Lung (tissue), 12 donors: ENCODE measurements around the gene NPW. TPM values are rescaled to one million over a fixed set of nuclear protein-coding genes. Genes with fewer than 3 reads are reported as not detected.
A peak's percentile ranks its signal among the peaks of the same experiment; 100 is the strongest.

Source experiments
- ATAC-seq: fragments of 200-7000 bp; cut with Tn5 transposase; one replicate; pipeline ENCODE4 v1.9.1; 2020; ENCODE audit warnings: moderate number of reproducible peaks; ENCODE audit not compliant: insufficient read depth, low FRiP score
- DNase-seq, 3 donors: peaks; one replicate each; pipeline ENCODE4 v3.0.0-alpha.2; 2013 to 2017
- H3K27ac ChIP-seq, 2 donors: one replicate each; pipeline ENCODE4 v1.5.1; 2013; ENCODE audit warnings: mild to moderate bottlenecking in 2 of 2, moderate library complexity in 2 of 2, control low read depth in 1 of 2, inconsistent platforms in 1 of 2, low read depth in 1 of 2, low read length in 1 of 2
- H3K27me3 ChIP-seq, 3 donors: one replicate each; pipeline ENCODE4 v1.5.1; 2013; ENCODE audit warnings: low read length in 2 of 3; ENCODE audit not compliant: control insufficient read depth in 3 of 3, insufficient read depth in 3 of 3
- H3K36me3 ChIP-seq, 4 donors: one replicate each; pipeline ENCODE4 v1.5.1; 2013; ENCODE audit warnings: low read length in 4 of 4, mild to moderate bottlenecking in 1 of 4, moderate library complexity in 1 of 4; ENCODE audit not compliant: control insufficient read depth in 4 of 4, insufficient read depth in 4 of 4
- H3K4me1 ChIP-seq, 5 donors: one replicate each; pipeline ENCODE4 v1.5.1; 2013; ENCODE audit warnings: low read length in 5 of 5, mild to moderate bottlenecking in 2 of 5, moderate library complexity in 1 of 5; ENCODE audit not compliant: control insufficient read depth in 5 of 5, insufficient read depth in 5 of 5
- H3K4me3 ChIP-seq: one replicate; pipeline ENCODE4 v1.5.1; 2013; ENCODE audit warnings: mild to moderate bottlenecking, control low read depth, moderate library complexity
- H3K9ac ChIP-seq, 2 donors: one replicate each; pipeline ENCODE4 v1.5.1; 2013; ENCODE audit warnings: low read length in 2 of 2, control low read depth in 1 of 2; ENCODE audit not compliant: insufficient read depth in 1 of 2
- H3K9me3 ChIP-seq, 4 donors: one replicate each; pipeline ENCODE4 v1.5.1; 2013; ENCODE audit warnings: low read length in 3 of 4, mild to moderate bottlenecking in 1 of 4, moderate library complexity in 1 of 4; ENCODE audit not compliant: control insufficient read depth in 4 of 4, insufficient read depth in 3 of 4
- CTCF ChIP-seq: IDR thresholded peaks from 2 replicates; pipeline ENCODE4 v1.5.1; 2012; ENCODE audit warnings: mild to moderate bottlenecking; ENCODE audit errors: control extremely low read depth, extremely low read depth
- WGBS, 2 donors: extraction: QIAGEN DNeasy Blood & Tissue Kit; methylation state at CpG; one replicate each; pipeline ENCODE4 v1.1.7; 2013; 5-methylcytosine and 5-hydroxymethylcytosine counted together
- polyA plus RNA-seq, 2 donors: library from polyadenylated mRNA; stranded (reverse); fragments of 200-250 nt; gene quantifications; one replicate each; pipeline ENCODE4 v1.2.1, GENCODE V29; 2013
- total RNA-seq, 2 donors: library from RNA; depleted of rRNA in 1 of 2; stranded (reverse); fragments of >200 nt in 1 of 2; gene quantifications; one replicate each; pipeline ENCODE4 v1.2.1, GENCODE V29; 2014 to 2021
- donor health status: control.
- donor health status: control.
- donor health status: Bipolar disorder and iron deficiency.
- donor health status: healthy.
- donor health status: DM: yes; HTN: yes; CAD: no.

Gene NPW
- total and polyA plus RNA-seq, 4 donors: 0.12 to 1.3 (median 0.53) TPM

- 77% methylated on average over 36 to 37 of the region's 37 CpGs for WGBS, 2 donors
- Histone ChIP-seq H3K27ac (no peak overlapping the region), H3K9ac (no peak overlapping the region), H3K36me3 (peaks cover 0 to 47% (median 20%) of the 10 kb centered on the region in 4 donors), H3K4me3 (peak overlapping the region; percentile 19), H3K4me1 (peaks cover 0 to 5% (median 0%) of the 10 kb centered on the region in 5 donors), H3K27me3 (peaks cover 0 to 46% (median 33%) of the 10 kb centered on the region in 3 donors), H3K9me3 (peaks cover 0 to 24% (median 0%) of the 10 kb centered on the region in 4 donors)
- no peak for TF ChIP-seq CTCF
- no peak for ATAC-seq
- DNase-seq: no peak
Observed at GRCh38 chr16:1978476-1979120, 41.0 kb upstream of the NPW start.

GRCh38 chr16:1979271-1980029 lies 40.1 kb upstream of the NPW start:
- Histone ChIP-seq H3K27me3 (peaks cover 0 to 46% (median 33%) of the 10 kb centered on the region in 3 donors), H3K27ac (peak overlapping the region in 1 of 2 donors; percentile 79), H3K4me3 (no peak overlapping the region), H3K9ac (no peak overlapping the region), H3K4me1 (peaks cover 0 to 6% (median 0%) of the 10 kb centered on the region in 5 donors), H3K9me3 (peaks cover 0 to 24% (median 0%) of the 10 kb centered on the region in 4 donors), H3K36me3 (peaks cover 0 to 41% (median 19%) of the 10 kb centered on the region in 4 donors)
- no peak for TF ChIP-seq CTCF
- DNase-seq (no peak), ATAC-seq (peak; percentile 53)
- WGBS, 2 donors: 17 to 34% methylated on average over 60 to 70 of the region's 70 CpGs

- H3K4me1 ChIP-seq: peaks cover 0 to 12% (median 5%) of the 10 kb centered on the region in 5 donors
- 2 to 7% methylated on average over 47 to 53 of the region's 53 CpGs for WGBS, 2 donors
- DNase-seq (no peak), ATAC-seq (no peak)
- no peak for TF ChIP-seq CTCF
- H3K36me3 ChIP-seq: peaks cover 0 to 34% (median 13%) of the 10 kb centered on the region in 4 donors
- peaks cover 0 to 24% (median 0%) of the 10 kb centered on the region in 4 donors for H3K9me3 ChIP-seq
- peaks cover 0 to 46% (median 33%) of the 10 kb centered on the region in 3 donors for H3K27me3 ChIP-seq
- no peak overlapping the region for H3K9ac ChIP-seq
- H3K4me3 ChIP-seq: no peak overlapping the region
- peak overlapping the region in 1 of 2 donors; percentile 79 for H3K27ac ChIP-seq
Observed at GRCh38 chr16:1980030-1980769, 39.4 kb upstream of the NPW start.
